Keratinocyte (primary cell): Measurements from ENCODE around the gene NHLH2. TPM values are rescaled to one million over a fixed set of nuclear protein-coding genes. Genes with fewer than 3 reads are reported as not detected.
A peak's percentile ranks its signal among the peaks of the same experiment; 100 is the strongest.

Experiments
- DNase-seq: peaks from one replicate; pipeline ENCODE4 v3.0.0-alpha.2; 2011; ENCODE audit warnings: low read depth, missing footprints, low spot score
- FAIRE-seq: peaks from 2 replicates; lab custom pipeline; 2011; peaks lifted over from hg19 to GRCh38; lab: Jason Lieb, UNC
- H2AFZ ChIP-seq: 2 replicates; pipeline ENCODE4 v1.6.0; 2012; ENCODE audit warnings: low read length, control low read depth, inconsistent platforms; ENCODE audit not compliant: control insufficient read depth
- H3K27ac ChIP-seq: 2 replicates; pipeline ENCODE4 v1.5.1; 2011; ENCODE audit warnings: low read length; ENCODE audit not compliant: control insufficient read depth, insufficient read depth
- H3K27me3 ChIP-seq: 3 replicates; pipeline ENCODE4 v1.6.0; 2011; ENCODE audit warnings: low read length; ENCODE audit not compliant: control insufficient read depth, insufficient read depth; ENCODE audit errors: extremely low read depth
- H3K36me3 ChIP-seq, 2 experiments: 2 replicates in 1 of 2; 3 replicates in 1 of 2; pipeline ENCODE4 v1.5.1; 2011; ENCODE audit warnings: low read length in 2 of 2, mild to moderate bottlenecking in 1 of 2; ENCODE audit not compliant: control insufficient read depth in 2 of 2, insufficient read depth in 2 of 2; ENCODE audit errors: extremely low read depth in 1 of 2
- H3K4me1 ChIP-seq: 3 replicates; pipeline ENCODE4 v1.5.1; 2011; ENCODE audit warnings: low read length; ENCODE audit not compliant: control insufficient read depth, insufficient read depth; ENCODE audit errors: extremely low read depth
- H3K4me2 ChIP-seq: 3 replicates; pipeline ENCODE4 v1.6.0; 2011; ENCODE audit warnings: low read depth, low read length; ENCODE audit not compliant: control insufficient read depth, insufficient read depth; ENCODE audit errors: extremely low read depth
- H3K4me3 ChIP-seq, 3 experiments: fragments of 200-600 bp in 1 of 3; sonication (generic) in 1 of 3; 2 replicates in 2 of 3; 3 replicates in 1 of 3; pipeline ENCODE4 v1.5.1; 2011 to 2016; ENCODE audit warnings: low read length in 3 of 3, mild to moderate bottlenecking in 3 of 3, control low read depth in 2 of 3, inconsistent platforms in 1 of 3, low read depth in 1 of 3, mixed read lengths in 1 of 3, mixed run types in 1 of 3, moderate library complexity in 1 of 3; ENCODE audit not compliant: control insufficient read depth in 2 of 3, insufficient read depth in 2 of 3; ENCODE audit errors: extremely low read depth in 1 of 3
- H3K79me2 ChIP-seq: 2 replicates; pipeline ENCODE4 v1.6.0; 2012; ENCODE audit warnings: low read length; ENCODE audit not compliant: control insufficient read depth, insufficient read depth
- H3K9ac ChIP-seq: 3 replicates; pipeline ENCODE4 v1.6.0; 2011; ENCODE audit warnings: low read length; ENCODE audit not compliant: control insufficient read depth, insufficient read depth; ENCODE audit errors: extremely low read depth
- H3K9me1 ChIP-seq: 3 replicates; pipeline ENCODE4 v1.6.0; 2011; ENCODE audit warnings: low read length; ENCODE audit not compliant: control insufficient read depth, insufficient read depth; ENCODE audit errors: extremely low read depth
- H3K9me3 ChIP-seq: 2 replicates; pipeline ENCODE4 v1.5.1; 2012; ENCODE audit warnings: low read depth, low read length; ENCODE audit not compliant: control insufficient read depth
- H4K20me1 ChIP-seq: 3 replicates; pipeline ENCODE4 v1.6.0; 2011; ENCODE audit warnings: low read length; ENCODE audit not compliant: control insufficient read depth, insufficient read depth; ENCODE audit errors: extremely low read depth
- CTCF ChIP-seq, 3 experiments: IDR thresholded peaks in 1 of 3; conservative IDR thresholded peaks in 1 of 3; optimal IDR thresholded peaks in 1 of 3; 2 replicates in 2 of 3; 3 replicates in 1 of 3; pipeline versions ENCODE3 to v1.5.1; 2011; ENCODE audit warnings: low read length in 3 of 3, mild to moderate bottlenecking in 3 of 3, moderate library complexity in 2 of 3, control low read depth in 1 of 3, inconsistent platforms in 1 of 3; ENCODE audit not compliant: insufficient read depth in 2 of 3; ENCODE audit errors: extremely low read depth in 1 of 3
- EZH2 ChIP-seq: IDR thresholded peaks from one replicate; pipeline ENCODE4 v1.6.1; 2012; ENCODE audit warnings: inconsistent platforms, mild to moderate bottlenecking, low read length, moderate library complexity
- dilution Hi-C: fragments of 300-500 bp; cut with MboI; formaldehyde crosslinking; loops from one replicate; pipeline ENCODE4 v1.7.0; 2020; ENCODE audit warnings: low sequenced_read_pairs; ENCODE audit not compliant: extremely low pct_ligation_motif_present
- polyA plus RNA-seq, 5 experiments: library from polyadenylated mRNA; depleted of rRNA in 3 of 5; stranded (reverse) in 3 of 5; stranded (forward) in 1 of 5; unstranded in 1 of 5; fragments of >200 nt; gene quantifications; 1 replicate in 1 of 5; 2 replicates in 3 of 5; 3 replicates in 1 of 5; pipeline versions ENCODE4 v1.2.1 to v1.2.3, GENCODE V29; 2011 to 2012; ENCODE audit warnings: missing spikeins in 2 of 5, low read depth in 1 of 5, low replicate concordance in 1 of 5

The NHLH2 gene
- polyA plus RNA-seq, 1 donor (not counting 4 experiments of a cell fraction or from before 2014, with no cell fraction given), result 0.21 TPM

GRCh38 chr1:115809076-115809475 lies 31.9 kb downstream of the NHLH2 start:
- no peaks in the 10 kb centered on the region for H3K9me3 ChIP-seq
- H2AFZ ChIP-seq, result no peak overlapping the region
- no peaks in the 10 kb centered on the region for H3K9me1 ChIP-seq
- peaks cover 6% of the 10 kb centered on the region for H3K4me1 ChIP-seq
- H3K9ac ChIP-seq, result no peak overlapping the region
- FAIRE-seq (no peak), DNase-seq (no peak)
- no peaks in the 10 kb centered on the region for H3K27me3 ChIP-seq
- H4K20me1 ChIP-seq, result no peaks in the 10 kb centered on the region
- H3K4me2 ChIP-seq, result no peak overlapping the region
- no peak overlapping the region for H3K4me3 ChIP-seq
- H3K36me3 ChIP-seq, result no peaks in the 10 kb centered on the region
- dilution Hi-C loops, result loop anchor here (25.0 kb wide), 1 partner anchor 178 kb away; the partner anchor contains the start of gene SLC22A15
- H3K79me2 ChIP-seq, result no peaks in the 10 kb centered on the region
- TF ChIP-seq EZH2 (no peak), CTCF (optimal IDR thresholded peaks at IDR 0.05 in 1 of 3, IDR thresholded peaks at IDR 0.05 in 1 of 3, conservative IDR thresholded peaks at IDR 0.05 in 1 of 3; ENCODE audit: extremely low read depth in 1 of 3, insufficient read depth in 2 of 3, low read length in 3 of 3) (no peak)
- no peak overlapping the region for H3K27ac ChIP-seq

- TF ChIP-seq EZH2, result no peak
- TF ChIP-seq CTCF (optimal IDR thresholded peaks at IDR 0.05 in 1 of 3, IDR thresholded peaks at IDR 0.05 in 1 of 3, conservative IDR thresholded peaks at IDR 0.05 in 1 of 3; ENCODE audit: extremely low read depth in 1 of 3, insufficient read depth in 2 of 3, low read length in 3 of 3), result peak; percentile 66 to 74 (median 69)
- H3K27ac ChIP-seq, result no peak overlapping the region
- dilution Hi-C loops, result loop anchor here (25.0 kb wide), 1 partner anchor 180 kb away; the partner anchor contains the start of gene SLC22A15
These were observed 33.2 kb downstream of the NHLH2 start for GRCh38 chr1:115807723-115808122.

More at GRCh38 chr1:115807723-115808122, 33.2 kb downstream of the NHLH2 start:
- FAIRE-seq, result peak; percentile 85
- Histone ChIP-seq H3K4me2 (no peak overlapping the region), H3K9me1 (no peaks in the 10 kb centered on the region), H3K27me3 (no peaks in the 10 kb centered on the region), H3K9me3 (no peaks in the 10 kb centered on the region), H3K9ac (no peak overlapping the region), H3K36me3 (no peaks in the 10 kb centered on the region), H3K79me2 (no peaks in the 10 kb centered on the region), H2AFZ (peak overlapping the region; percentile 25), H3K4me1 (peaks cover 5% of the 10 kb centered on the region), H4K20me1 (no peaks in the 10 kb centered on the region), H3K4me3 (no peak overlapping the region)
- no peak for DNase-seq
